ENCODE results near the gene ARSD.
"Not testable (repeated sequence)": the region's sequence is repeated elsewhere in the genome, so short reads cannot be mapped to it uniquely, and the experiment has no call there.

The ARSD gene

GRCh38 chrX:2894885-2895292, 34.2 kb downstream of the ARSD start:
- DNase-seq (ENCODE audit: low read depth in 2 of 2, low spot score in 1 of 2) = no peak

- DNase-seq (ENCODE audit: low read depth in 2 of 2, low spot score in 1 of 2) = no peak
Observed at GRCh38 chrX:2892816-2893215, 36.3 kb downstream of the ARSD start.

- DNase-seq (ENCODE audit: low read depth in 2 of 2, low spot score in 1 of 2) = not testable (repeated sequence)
Observed at GRCh38 chrX:2890536-2891460, 38.3 kb downstream of the ARSD start.

GRCh38 chrX:2889706-2890490, 39.2 kb downstream of the ARSD start:
- DNase-seq (ENCODE audit: low read depth in 2 of 2, low spot score in 1 of 2) = not testable (repeated sequence)

GRCh38 chrX:2889045-2889605, 40.0 kb downstream of the ARSD start:
- DNase-seq (ENCODE audit: low read depth in 2 of 2, low spot score in 1 of 2) = no peak

GRCh38 chrX:2888309-2888708, 40.8 kb downstream of the ARSD start:
- no peak for DNase-seq (ENCODE audit: low read depth in 2 of 2, low spot score in 1 of 2)

GRCh38 chrX:2883770-2884169, 45.4 kb downstream of the ARSD start:
- no peak for DNase-seq (ENCODE audit: low read depth in 2 of 2, low spot score in 1 of 2)

- DNase-seq (ENCODE audit: low read depth in 2 of 2, low spot score in 1 of 2) = no peak
Observed at GRCh38 chrX:2879670-2880069, 49.5 kb downstream of the ARSD start.

GRCh38 chrX:2878563-2878962, 50.6 kb downstream of the ARSD start:
- DNase-seq (ENCODE audit: low read depth in 2 of 2, low spot score in 1 of 2) = no peak

- no peak for DNase-seq (ENCODE audit: low read depth in 2 of 2, low spot score in 1 of 2)
Observed at GRCh38 chrX:2875798-2876399, 53.2 kb downstream of the ARSD start.

- no peak for DNase-seq (ENCODE audit: low read depth in 2 of 2, low spot score in 1 of 2)
Observed at GRCh38 chrX:2875136-2875481, 54.0 kb downstream of the ARSD start.

GRCh38 chrX:2874222-2875135, 54.7 kb downstream of the ARSD start:
- no peak for DNase-seq (ENCODE audit: low read depth in 2 of 2, low spot score in 1 of 2)

- DNase-seq (ENCODE audit: low read depth in 2 of 2, low spot score in 1 of 2) = no peak
Observed at GRCh38 chrX:2872671-2873277, 56.4 kb downstream of the ARSD start.

- no peak for DNase-seq (ENCODE audit: low read depth in 2 of 2, low spot score in 1 of 2)
Observed at GRCh38 chrX:2871831-2872230, 57.3 kb downstream of the ARSD start.

- no peak for DNase-seq (ENCODE audit: low read depth in 2 of 2, low spot score in 1 of 2)
Observed at GRCh38 chrX:2870650-2871049, 58.5 kb downstream of the ARSD start.

- DNase-seq (ENCODE audit: low read depth in 2 of 2, low spot score in 1 of 2) = no peak
Observed at GRCh38 chrX:2867206-2867605, 61.9 kb downstream of the ARSD start.

- DNase-seq (ENCODE audit: low read depth in 2 of 2, low spot score in 1 of 2) = no peak
Observed at GRCh38 chrX:2863646-2864045, 65.5 kb downstream of the ARSD start.

GRCh38 chrX:2862404-2862803, 66.7 kb downstream of the ARSD start:
- DNase-seq (ENCODE audit: low read depth in 2 of 2, low spot score in 1 of 2) = no peak

- no peak for DNase-seq (ENCODE audit: low read depth in 2 of 2, low spot score in 1 of 2)
Observed at GRCh38 chrX:2859197-2859797, 69.8 kb downstream of the ARSD start.

GRCh38 chrX:2857566-2857965, 71.6 kb downstream of the ARSD start:
- DNase-seq (ENCODE audit: low read depth in 2 of 2, low spot score in 1 of 2) = no peak

Data from stimulated activated CD8-positive, alpha-beta memory T cell treated with anti-CD3 and anti-CD28 coated beads, Interleukin-4, amount 100 ng/mL, for 1 hour (primary cell).